Measurements from ENCODE around the gene NUBP1.

DNA sequence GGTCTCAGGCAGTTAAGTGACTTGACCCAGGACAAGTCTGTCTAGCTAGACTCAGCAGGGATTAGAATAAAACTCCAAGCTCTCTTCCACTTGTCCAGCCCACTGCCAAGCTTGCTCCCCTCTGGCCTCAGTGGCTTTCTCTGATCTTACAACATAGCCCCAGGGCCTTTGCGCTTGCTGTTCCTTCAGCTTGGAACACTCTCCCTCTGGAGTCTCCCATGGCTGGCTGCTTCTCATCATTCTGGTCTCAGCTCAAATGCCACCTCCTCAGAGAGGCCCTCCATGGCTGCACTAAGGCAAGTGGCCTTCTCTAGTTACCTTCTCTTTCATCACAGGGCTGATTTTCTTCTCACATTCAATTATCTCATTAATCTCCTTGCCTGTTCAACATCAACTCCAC lies 73.9 kb downstream of the NUBP1 start:
- TF ChIP-seq EZH2phosphoT487 (IDR thresholded peaks at IDR 0.05), result no peak
- TF ChIP-seq, protein P1, sequence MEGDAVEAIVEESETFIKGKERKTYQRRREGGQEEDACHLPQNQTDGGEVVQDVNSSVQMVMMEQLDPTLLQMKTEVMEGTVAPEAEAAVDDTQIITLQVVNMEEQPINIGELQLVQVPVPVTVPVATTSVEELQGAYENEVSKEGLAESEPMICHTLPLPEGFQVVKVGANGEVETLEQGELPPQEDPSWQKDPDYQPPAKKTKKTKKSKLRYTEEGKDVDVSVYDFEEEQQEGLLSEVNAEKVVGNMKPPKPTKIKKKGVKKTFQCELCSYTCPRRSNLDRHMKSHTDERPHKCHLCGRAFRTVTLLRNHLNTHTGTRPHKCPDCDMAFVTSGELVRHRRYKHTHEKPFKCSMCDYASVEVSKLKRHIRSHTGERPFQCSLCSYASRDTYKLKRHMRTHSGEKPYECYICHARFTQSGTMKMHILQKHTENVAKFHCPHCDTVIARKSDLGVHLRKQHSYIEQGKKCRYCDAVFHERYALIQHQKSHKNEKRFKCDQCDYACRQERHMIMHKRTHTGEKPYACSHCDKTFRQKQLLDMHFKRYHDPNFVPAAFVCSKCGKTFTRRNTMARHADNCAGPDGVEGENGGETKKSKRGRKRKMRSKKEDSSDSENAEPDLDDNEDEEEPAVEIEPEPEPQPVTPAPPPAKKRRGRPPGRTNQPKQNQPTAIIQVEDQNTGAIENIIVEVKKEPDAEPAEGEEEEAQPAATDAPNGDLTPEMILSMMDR (IDR thresholded peaks at IDR 0.05), result no peak
